CD4-positive, alpha-beta T cell treated with Interleukin-1 beta for 1 hour (primary cell): ENCODE data around the gene PPP2R3B.
"Not testable (repeated sequence)": the region's sequence is repeated elsewhere in the genome, so short reads cannot be mapped to it uniquely, and the experiment has no call there.

Source experiments
- DNase-seq, 2 donors: peaks; one replicate each; pipeline ENCODE4 v3.0.0-alpha.2; 2020 to 2022

The PPP2R3B gene

DNA sequence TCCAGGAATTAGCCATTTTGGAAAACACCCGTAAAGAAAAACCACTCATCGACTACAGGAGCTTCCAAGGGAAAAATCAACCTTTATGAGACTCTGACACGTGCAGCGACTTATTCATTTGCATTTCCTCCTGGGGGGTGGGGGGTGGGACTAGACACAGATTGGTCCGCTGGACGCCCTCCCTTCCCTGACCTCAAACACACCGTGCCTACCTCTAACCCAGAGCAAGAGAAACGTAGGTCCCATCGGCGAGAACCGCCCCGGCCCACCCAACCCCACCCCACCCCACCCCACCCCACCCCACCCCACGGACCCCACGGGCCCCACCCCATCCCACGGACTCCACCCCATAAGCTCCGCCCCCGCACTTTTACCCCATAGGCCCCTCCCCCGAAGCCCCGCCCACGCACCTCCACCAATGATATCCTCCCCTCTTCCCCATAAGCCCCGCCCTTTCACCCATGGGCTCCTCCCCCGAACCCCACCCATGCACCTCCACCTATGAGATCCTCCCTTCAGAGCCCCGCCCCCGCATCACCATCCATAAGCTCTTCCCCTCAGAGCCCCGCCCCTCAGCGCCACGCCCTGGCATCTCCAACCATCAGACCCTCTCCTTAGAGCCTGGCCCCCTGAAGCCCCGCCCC is 69.2 kb downstream of the PPP2R3B start:
- no peak for DNase-seq

- no peak for DNase-seq
These were observed 70.1 kb downstream of the PPP2R3B start for GRCh38 chrX:316351-317325.

- no peak for DNase-seq
These were observed 71.7 kb downstream of the PPP2R3B start for GRCh38 chrX:314781-315595.

- no peak for DNase-seq
These were observed 72.7 kb downstream of the PPP2R3B start for GRCh38 chrX:314049-314448.

DNA sequence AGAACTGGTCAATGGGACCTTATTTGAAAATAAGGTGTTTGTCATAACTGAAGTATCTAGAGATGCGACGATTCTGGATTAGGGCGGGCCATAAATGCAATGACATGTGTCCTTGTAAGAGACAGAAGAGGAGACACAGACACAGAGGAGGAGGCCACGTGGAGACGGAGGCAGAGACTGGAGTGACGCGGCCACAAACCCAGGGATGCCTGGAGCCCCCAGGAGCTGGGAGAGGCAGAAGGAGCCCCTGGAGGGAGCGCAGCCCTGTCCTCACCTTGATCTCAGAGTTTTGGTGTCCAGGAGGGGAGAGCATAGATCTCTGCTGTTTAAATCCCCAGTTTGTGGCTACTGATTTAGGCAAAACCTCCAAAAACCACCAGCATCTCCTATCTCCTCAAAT is 73.2 kb downstream of the PPP2R3B start:
- no peak for DNase-seq

GRCh38 chrX:312621-313331 is 73.9 kb downstream of the PPP2R3B start:
- no peak for DNase-seq

DNA sequence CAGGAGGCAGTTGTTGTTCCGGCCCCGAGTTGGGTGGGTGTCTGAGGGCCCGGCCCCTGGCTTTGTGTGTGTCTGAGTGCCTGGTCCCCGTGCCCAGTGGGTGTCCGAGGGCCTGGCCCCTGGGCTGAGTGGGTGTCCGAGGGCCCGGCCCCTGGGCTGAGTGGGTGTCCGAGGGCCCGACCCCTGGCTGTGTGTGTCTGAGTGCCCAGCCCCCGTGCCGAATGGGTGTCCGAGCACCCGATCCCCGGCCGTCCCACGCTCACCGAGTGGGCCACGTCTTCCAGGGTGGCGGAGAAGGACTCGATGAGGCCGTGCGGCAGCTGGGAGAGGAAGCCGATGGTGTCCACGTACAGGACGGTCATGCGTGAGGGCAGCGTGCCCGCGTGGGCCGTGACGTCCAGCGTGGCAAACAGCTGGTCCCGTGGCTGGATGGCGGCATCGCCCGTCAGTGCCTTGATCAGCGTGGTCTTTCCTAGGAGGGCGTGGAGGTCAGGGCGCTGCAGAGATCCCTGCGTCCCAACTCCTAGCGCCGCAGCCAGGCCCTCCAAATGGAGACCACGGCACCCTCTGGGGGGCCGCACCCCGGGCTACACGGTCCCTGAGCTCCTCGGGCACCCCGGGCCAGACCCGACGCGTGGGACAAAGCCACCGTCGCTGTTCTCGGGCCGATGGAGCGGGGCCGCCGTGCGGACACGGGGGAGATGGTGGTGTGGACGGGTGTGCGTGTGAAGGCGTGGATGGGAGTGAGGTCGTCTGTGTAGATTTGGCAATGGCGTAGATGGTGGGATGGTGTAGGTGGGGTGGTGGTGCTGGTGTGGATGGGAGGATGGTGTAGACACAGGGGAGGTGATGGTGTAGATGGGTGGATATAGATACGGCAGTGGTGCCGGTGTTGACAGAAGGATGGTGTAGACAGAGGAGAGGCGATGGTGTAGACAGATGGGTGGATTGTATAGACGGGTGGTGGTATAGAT is 75.3 kb downstream of the PPP2R3B start:
- DNase-seq, result no peak

DNA sequence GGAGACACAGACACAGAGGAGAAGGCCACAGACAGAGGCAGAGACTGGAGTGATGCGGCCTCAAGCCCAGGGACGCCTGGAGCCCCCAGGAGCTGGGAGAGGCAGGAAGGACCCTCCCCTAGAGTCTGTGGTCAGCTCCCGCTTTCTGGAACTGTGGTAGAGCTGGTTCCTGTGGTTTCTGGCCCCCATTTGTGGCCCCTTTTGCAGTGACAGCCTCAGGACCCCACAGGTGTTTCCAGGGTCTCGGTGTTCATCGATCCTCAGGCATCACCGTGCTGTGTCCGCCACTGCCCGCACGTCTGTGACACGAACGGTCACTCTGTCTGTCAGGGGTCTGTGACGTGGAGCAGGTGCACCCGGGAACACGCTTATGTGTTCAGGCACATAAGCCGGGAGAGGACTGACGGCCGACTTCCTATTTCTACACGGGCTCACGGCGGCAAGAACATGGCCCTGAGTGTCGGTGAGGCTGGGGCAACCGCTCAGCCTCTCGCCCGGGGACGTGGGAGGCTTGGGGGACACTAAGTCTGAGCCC is 76.0 kb downstream of the PPP2R3B start:
- DNase-seq, result no peak

- DNase-seq, result no peak
These were observed 77.7 kb downstream of the PPP2R3B start for GRCh38 chrX:308821-309520.

- DNase-seq, result no peak
These were observed 79.2 kb downstream of the PPP2R3B start for GRCh38 chrX:307261-308111.

DNA sequence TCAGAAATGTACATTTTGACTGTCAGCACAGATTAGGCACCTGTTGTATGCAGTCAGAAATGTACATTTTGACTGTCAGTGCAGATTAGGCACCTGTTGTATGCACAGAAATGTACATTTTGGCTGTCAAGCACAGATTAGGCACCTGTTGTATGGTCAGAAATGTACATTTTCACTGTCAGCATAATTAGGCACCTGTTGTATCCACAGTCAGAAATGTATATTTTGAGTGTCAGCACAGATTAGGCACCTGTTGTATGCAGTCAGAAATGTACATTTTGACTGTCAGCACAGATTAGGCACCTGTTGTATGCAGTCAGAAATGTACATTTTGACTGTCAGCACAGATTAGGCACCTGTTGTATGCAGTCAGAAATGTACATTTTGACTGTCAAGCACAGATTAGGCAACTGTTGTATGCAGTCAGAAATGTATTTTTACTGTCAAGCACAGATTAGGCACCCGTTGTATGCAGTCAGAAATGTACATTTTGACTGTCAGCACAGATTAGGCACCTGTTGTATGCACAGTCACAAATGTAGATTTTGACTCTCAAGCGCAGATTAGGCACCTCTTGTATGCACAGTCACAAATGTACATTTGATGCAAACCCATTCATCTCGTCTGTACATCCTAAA is 80.0 kb downstream of the PPP2R3B start:
- DNase-seq, result not testable (repeated sequence)

- not testable (repeated sequence) for DNase-seq
These were observed 80.7 kb downstream of the PPP2R3B start for GRCh38 chrX:305781-306613.

- DNase-seq, result no peak
These were observed 83.7 kb downstream of the PPP2R3B start for GRCh38 chrX:302975-303374.

- DNase-seq, result no peak
These were observed 86.4 kb downstream of the PPP2R3B start for GRCh38 chrX:300334-300733.

GRCh38 chrX:298993-299392 is 87.7 kb downstream of the PPP2R3B start:
- no peak for DNase-seq

GRCh38 chrX:295136-295535 is 91.6 kb downstream of the PPP2R3B start:
- no peak for DNase-seq

DNA sequence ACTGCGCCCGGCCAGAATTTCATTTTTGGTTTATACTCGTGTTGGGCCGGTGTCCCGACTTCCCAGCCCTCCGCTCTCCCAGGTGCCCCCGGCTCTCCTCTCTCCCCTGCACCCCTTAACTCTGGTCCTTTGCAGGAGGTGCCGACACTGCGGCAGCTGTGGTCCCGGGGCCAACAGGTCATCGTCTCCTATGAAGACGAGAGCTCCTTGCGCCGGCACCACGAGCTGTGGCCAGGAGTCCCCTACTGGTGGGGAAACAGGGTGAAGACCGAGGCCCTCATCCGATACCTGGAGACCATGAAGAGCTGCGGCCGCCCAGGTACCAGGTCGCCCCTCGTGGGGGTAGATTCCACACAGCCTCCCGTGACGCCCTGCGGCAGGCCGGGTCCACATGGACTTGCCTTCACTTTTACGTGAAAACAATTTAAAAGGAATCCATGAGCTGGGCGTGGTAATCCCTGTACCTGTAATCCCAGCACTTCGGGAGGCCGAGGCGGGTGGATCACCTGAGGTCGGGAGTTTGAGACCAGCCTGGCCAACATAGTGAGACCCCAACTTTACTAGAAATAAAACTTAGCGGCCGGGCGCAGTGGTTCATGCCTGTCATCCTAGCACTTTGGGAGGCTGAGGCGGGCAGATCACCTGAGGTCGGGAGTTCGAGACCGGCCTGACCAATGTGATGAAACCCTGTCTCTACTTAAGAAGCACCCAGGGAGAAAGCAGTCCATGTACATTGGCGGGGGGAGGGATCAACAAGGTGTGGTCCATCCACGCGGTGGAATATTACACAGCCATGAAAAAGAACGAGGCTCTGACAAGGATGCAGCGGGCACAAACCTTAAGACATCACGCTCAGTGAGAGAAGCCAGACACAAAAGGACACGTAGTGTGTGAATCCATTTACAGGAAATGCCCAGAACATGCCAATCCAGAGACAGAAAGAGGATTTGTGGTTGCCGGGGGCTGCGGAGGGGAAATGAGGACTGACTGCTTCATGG is 93.5 kb downstream of the PPP2R3B start:
- DNase-seq, result no peak
